ENCODE data around the gene MVB12B. TPM values are rescaled to one million over a fixed set of nuclear protein-coding genes. Genes with fewer than 3 reads are reported as not detected.

MVB12B gene
- total and polyA plus RNA-seq, 10 donors, result 2.8 to 52.4 (median 34.8) TPM

Small RNA genes lying within 50 kb of the gene (small RNA-seq; reads per million reads assigned to genes)
- 0 to 0.08 (median 0) reads per million in 4 donors for gene RF00108
